Activated CD8-positive, alpha-beta memory T cell treated with anti-CD3 and anti-CD28 coated beads, Interleukin-2, amount 50 U/mL, for 24 hours (primary cell): Measurements from ENCODE around the gene GCNT2.
"Not testable (repeated sequence)": the region's sequence is repeated elsewhere in the genome, so short reads cannot be mapped to it uniquely, and the experiment has no call there.

Source experiments
- DNase-seq: peaks from one replicate; pipeline ENCODE4 v3.0.0-alpha.2; 2020; ENCODE audit errors: extremely low read depth

The GCNT2 gene

DNA sequence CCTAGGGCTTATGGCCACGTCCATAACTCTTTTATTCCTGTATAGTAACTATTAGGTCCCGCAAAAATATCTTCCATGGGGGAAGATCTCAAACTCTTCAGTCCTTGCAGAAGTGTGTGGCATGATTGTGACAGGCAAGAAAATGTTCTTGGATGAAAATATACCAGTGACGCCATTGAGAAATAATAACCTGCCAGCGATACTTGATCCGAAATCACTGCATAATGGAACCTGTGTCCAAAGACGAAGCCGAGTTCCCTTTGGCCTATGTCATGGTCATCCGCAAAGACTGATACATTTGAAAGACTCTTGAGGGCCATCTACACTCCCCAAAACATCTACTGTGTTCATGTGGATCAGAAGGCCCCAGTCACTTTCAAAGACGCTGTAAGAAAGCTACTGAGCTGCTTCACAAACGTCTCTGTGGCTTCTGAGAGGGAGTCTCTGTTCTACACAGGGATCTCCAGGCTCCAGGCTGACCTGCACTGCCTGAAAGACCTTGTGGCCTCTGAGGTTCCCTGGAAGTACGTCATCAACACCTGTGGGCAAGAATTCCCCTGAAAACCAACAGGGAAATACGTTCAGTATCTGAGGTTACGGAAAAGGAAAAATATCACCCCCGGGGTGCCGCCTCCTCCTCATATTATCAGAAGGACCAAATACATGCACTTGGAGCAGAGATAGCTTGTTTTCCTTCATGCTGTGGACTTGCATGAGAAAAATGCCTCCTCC is 6.9 kb upstream of the GCNT2 start:
- no peak for DNase-seq

DNA sequence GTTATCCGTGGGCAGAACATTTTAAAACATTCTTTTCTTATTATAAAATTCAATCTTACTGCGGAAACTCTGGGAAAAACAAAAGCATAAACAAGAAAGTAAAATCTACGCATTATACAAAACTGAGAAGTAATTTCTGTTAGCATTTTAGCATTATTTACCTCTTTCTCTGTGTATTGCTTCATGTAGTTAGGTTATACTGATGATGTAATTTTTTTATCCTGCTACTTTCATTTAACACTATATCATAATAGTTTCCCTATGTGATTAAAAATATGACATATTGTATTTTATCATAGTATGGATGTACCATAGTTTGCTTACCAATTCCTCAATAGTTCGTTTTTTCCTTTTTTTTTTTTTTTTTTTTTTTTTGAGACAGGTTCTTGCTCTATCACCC is 4.2 kb upstream of the GCNT2 start:
- DNase-seq, result no peak

DNA sequence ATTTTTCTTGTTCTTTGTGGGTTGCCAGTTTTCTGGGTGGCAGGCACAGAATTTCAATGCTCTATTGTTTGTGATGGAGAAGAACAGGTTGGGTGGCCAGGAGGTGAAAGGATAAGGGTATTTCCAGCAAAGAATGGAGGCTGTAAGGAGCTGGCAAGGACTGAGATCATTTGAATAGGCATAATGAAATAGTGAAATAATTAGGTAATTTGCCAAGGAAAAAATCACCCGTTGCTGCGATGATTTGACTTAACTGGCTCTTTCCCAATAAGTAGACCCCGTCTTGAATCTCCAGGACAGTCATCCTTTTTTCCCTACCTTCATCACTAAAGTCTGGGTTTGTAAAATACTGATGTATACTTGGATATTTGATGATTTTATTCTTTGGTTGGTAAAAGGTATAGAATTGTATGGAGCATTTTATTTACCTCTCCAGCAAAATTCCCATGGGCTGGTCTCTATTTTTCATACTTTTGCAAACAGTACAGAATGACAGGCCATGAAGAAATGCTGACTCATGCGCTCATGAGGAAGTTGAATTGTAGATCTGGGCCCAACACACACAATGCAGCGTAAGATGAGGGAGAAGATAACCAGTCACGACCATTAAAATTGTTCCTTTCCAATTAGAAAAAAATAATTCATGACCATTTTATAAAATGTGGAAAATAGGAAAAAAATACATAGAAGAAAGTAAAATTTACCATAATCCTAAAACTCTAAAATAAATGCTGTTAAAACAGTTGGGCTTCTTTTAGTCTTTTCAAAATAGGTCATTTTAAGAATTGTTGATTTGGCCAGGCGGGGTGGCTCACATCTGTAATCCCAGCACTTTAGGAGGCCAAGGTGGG is 2.4 kb upstream of the GCNT2 start:
- DNase-seq, result no peak

- not testable (repeated sequence) for DNase-seq
These were observed 1.8 kb upstream of the GCNT2 start for GRCh38 chr6:10519408-10519697.

DNA sequence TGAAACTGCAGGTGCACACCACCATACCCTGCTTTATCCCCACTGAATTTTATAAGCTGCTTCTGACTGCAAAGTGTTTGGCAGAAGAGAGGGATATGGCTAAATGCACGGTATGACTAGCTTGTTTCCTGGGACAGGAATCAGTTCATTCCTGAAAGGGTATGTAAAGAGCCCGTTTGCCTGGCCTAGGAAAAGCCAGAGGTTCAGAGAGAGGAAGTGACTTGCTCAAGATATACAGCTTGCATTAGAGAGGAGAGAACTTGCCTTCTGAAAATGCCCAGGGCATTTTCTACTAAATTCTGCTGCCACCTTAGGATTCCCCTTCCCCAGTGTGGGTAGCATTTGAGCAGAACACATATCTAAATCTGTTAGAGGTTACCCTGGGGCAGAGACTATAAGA is 683 bp upstream of the GCNT2 start:
- DNase-seq, result no peak

DNA sequence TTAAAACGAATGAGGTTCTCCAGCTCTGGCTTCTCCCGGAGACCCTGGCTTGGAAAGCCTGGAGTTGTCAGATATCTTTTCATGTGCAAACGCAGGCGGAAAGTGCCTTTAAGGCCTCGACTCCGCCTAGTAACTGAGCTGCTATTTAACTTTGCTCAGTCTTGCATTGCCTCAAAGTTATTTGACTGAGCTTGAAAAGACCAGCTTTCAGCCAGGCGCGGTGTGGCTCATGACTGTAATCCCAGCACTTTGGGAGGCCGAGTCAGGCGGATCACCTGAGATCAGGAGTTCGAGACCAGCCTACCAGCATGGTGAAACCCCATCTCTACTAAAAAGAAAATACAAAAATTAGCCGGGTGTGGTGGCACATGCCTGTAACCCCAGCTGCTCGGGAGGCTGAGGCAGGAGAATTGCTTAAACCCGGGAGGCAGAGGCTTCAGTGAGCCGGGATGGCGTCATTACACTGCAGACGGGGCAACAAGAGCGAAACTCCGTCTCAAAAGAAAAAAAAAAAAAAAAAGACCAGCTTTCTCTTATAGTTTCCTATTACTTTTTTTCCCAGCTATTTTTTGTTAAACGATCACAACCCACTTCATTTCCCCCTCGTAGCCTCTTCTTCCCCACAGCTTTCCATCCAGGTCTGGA is 1.9 kb downstream of the GCNT2 start:
- DNase-seq, result no peak

- no peak for DNase-seq
These were observed 5.0 kb downstream of the GCNT2 start for GRCh38 chr6:10526156-10526555.

DNA sequence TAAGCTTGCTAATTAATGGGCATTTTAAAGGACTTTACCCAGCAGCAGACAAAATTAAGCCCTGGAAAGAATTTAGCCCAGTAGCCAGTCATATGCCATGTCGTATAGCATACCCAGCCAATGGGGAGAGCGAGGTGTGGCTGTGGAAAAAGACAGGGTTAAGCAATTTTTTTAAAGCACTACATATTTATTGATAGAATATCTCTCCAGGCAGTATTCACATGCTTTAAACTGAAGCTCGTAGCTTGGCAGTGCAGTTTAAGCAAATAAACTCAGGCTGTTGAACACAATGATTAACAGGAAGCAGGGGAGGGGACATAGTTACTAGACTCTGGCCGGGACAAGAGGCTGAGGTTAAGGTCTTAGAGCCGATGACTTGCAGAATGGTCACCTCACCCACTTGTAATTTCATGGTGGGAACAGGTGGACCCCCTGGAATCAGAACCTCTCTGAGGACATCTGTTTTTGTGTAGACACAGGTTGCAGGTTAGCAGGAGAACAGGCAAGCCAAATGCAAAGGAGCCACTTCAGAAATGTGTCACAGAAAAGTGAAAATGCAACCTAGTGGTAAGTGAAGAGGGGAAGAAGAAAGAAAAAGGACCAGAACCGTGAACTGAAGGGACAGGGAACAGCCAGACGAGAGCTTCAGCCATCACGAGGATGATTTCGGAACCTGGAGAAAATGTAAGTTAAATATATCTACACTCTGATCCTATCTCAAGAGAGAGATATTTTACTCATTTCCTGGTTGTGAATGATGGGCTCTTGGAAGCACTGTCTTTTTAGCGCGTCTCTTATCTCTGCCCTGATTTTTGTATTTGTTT is 7.2 kb downstream of the GCNT2 start:
- no peak for DNase-seq

- no peak for DNase-seq
These were observed 8.2 kb downstream of the GCNT2 start for GRCh38 chr6:10529231-10529801.

- DNase-seq, result not testable (repeated sequence)
These were observed 8.8 kb downstream of the GCNT2 start for GRCh38 chr6:10529828-10530374.

DNA sequence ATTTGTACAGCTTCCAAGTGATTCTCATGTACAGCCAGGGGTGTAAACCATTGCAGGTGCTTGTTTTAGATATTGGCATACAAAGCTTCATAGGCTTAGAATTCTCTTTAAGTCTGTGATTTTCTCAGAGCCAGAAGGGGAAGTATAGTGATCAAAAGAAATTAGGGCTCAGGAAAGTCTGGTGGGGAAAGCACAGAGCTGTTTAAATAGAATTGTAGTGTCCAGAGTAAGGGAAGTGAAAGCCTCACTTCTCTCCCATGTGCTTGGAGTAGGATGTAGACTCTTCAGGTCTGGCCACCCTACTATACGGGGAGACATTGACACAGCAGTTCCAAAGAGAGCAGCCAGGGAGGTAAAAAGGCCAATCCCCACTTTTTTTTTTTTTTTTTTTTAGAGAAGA is 10.4 kb downstream of the GCNT2 start:
- no peak for DNase-seq

DNA sequence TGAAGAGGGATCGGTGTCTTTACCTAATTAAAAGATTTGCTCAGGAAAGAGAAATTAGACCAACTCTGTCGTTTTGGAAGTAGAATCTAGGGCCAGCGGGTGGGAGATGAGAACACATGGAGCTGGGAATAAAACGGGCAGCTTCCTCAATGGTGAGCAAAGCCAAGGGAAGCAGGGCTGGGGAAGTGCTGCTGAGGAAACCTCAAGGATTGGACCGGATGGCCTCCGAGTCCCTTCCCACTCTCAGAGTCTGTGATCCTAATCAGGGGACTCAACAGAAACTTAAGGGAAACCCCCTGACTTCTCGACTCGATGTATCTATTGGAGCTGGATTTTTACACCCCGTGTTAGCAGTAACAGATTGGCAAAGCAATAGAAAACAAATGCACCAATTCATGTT is 10.8 kb downstream of the GCNT2 start:
- no peak for DNase-seq

- DNase-seq, result no peak
These were observed 11.2 kb downstream of the GCNT2 start for GRCh38 chr6:10532392-10532791.

DNA sequence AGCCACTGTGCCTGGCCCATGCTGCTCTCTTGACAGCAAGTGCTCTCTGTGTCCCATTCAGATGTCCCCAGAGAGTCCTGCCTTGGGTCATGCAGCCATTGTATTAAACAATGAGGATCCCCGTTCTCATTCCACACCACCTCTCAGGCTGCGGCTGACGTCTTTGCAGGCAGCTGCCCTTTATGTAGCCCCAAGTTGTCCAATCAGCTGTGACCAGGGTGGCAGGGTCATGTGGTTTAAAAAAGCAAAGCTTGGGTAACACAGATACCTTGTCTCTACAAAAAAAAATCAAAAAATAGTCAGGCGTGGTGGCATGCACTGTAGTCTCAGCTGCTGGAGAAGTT is 13.2 kb downstream of the GCNT2 start:
- no peak for DNase-seq

- DNase-seq, result no peak
These were observed 14.0 kb downstream of the GCNT2 start for GRCh38 chr6:10535193-10535592.

DNA sequence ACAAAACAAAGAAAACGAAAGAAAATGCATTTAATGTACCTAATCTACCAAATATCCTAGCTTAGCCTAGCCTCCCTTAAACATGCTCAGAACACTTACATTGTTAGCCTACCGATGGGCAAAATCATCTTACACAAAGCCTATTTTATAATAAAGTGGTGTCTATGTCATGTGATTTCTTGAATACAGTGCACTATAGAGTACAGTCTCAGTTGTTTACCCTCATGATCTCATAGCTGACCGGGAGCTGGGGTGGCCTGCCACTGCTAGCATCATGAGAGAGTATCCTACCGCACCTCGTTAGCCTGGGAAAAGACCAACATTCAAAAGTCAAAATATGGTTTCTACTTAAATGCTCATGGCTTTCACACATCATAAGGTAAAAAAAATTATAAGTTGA is 16.6 kb downstream of the GCNT2 start:
- no peak for DNase-seq

- DNase-seq, result no peak
These were observed 19.1 kb downstream of the GCNT2 start for GRCh38 chr6:10540073-10540746.

GRCh38 chr6:10541591-10541990 is 20.4 kb downstream of the GCNT2 start:
- no peak for DNase-seq

DNA sequence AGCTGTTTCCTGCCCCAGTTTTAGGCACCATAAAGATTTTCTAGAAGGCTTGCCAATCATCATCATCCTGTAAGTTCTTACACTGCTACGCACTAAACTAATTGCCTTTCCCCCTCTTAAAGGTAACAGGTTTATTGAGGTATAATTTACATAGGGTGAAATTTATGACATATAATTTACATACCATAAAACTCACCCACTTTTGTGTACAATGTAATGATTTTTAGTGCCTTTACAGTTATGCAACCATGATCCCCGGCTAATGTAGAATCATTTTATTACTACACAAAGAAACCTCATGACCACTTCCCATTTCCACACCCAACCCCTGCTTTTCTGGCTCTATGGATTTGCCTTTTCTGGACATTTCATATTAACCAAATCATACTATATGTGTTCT is 21.1 kb downstream of the GCNT2 start:
- no peak for DNase-seq

- no peak for DNase-seq
These were observed 22.3 kb downstream of the GCNT2 start for GRCh38 chr6:10543488-10543887.

GRCh38 chr6:10545482-10545881 is 24.3 kb downstream of the GCNT2 start:
- no peak for DNase-seq
